Panc1 (cell line): Measurements from ENCODE around the gene KRTAP20-1. TPM values are rescaled to one million over a fixed set of nuclear protein-coding genes. Genes with fewer than 3 reads are reported as not detected.

ENCODE experiments used
- ATAC-seq: fragments of 200-7000 bp; cut with Tn5 transposase; 2 replicates; pipeline ENCODE4 v1.9.1; 2020; ENCODE audit warnings: mild to moderate bottlenecking, moderate library complexity
- BruUV-seq: library from RNA; stranded (reverse); fragments of 400-500 nt; replicated peaks from 2 replicates; lab custom pipeline; 2021; lab: Mats Ljungman, UMichigan
- CTCF ChIA-PET: fragments of 300-600 bp; sonication (Branson Sonifier 250); formaldehyde crosslinking; loops from one replicate; lab custom pipeline; 2022; ENCODE audit warnings: antibody characterized with exemption; lab: Charles Lee
- POLR2A ChIA-PET: fragments of 300-600 bp; sonication (Branson Sonifier 250); formaldehyde crosslinking; loops from one replicate; lab custom pipeline; 2022; ENCODE audit warnings: antibody characterized with exemption; lab: Charles Lee
- DNase-seq: peaks from one replicate; pipeline ENCODE4 v3.0.0-alpha.2; 2010; ENCODE audit warnings: low read depth, low spot score
- H3K27ac ChIP-seq: 2 replicates; pipeline ENCODE4 v1.5.1; 2011; ENCODE audit warnings: mild to moderate bottlenecking, low read length, inconsistent platforms
- H3K27me3 ChIP-seq: fragments of 200-500 bp; sonication (Bioruptor generic); 2 replicates; pipeline ENCODE4 v1.6.0; 2014; ENCODE audit warnings: low read length, inconsistent platforms; ENCODE audit not compliant: control insufficient read depth, insufficient read depth
- H3K36me3 ChIP-seq: fragments of 200-500 bp; sonication (Bioruptor generic); 2 replicates; pipeline ENCODE4 v1.5.1; 2014; ENCODE audit warnings: inconsistent platforms, mild to moderate bottlenecking, low read length, moderate library complexity; ENCODE audit not compliant: control insufficient read depth, insufficient read depth
- H3K4me1 ChIP-seq: 2 replicates; pipeline ENCODE4 v1.5.1; 2011; ENCODE audit warnings: inconsistent platforms, mild to moderate bottlenecking, low read length, moderate library complexity; ENCODE audit not compliant: control insufficient read depth, insufficient read depth
- H3K4me3 ChIP-seq, 2 experiments: 2 replicates each; pipeline ENCODE4 v1.5.1; 2011 to 2012; ENCODE audit warnings: low read depth in 2 of 2, low read length in 2 of 2, mild to moderate bottlenecking in 2 of 2, inconsistent platforms in 1 of 2, moderate library complexity in 1 of 2
- H3K9me3 ChIP-seq: fragments of 200-500 bp; sonication (Bioruptor generic); 2 replicates; pipeline ENCODE4 v1.5.1; 2014; ENCODE audit warnings: low read depth, mild to moderate bottlenecking, inconsistent platforms, low read length, moderate library complexity; ENCODE audit not compliant: control insufficient read depth, insufficient read depth
- POLR2AphosphoS5 ChIP-seq: IDR thresholded peaks from 2 replicates; pipeline ENCODE4 v1.6.1; 2012; ENCODE audit warnings: mild to moderate bottlenecking, low read depth, low read length, moderate library complexity
- SIN3A ChIP-seq: IDR thresholded peaks from 2 replicates; pipeline ENCODE4 v1.6.1; 2012; ENCODE audit warnings: low read depth, mild to moderate bottlenecking, low read length, moderate library complexity, borderline replicate concordance; ENCODE audit not compliant: insufficient read depth
- TCF7L2 ChIP-seq: IDR thresholded peaks from 2 replicates; pipeline ENCODE4 v1.6.1; 2011; ENCODE audit warnings: mild to moderate bottlenecking, low read depth, low read length, inconsistent platforms
- in situ Hi-C: cut with HindIII; loops from 2 replicates; pipeline ENCODE4 v1.10.0; 2016; ENCODE audit warnings: low sequenced_read_pairs, low pct_unique_long_range_greater_than_20kb
- intact Hi-C: fragments of 100-400 bp; cut with micrococcal nuclease; formaldehyde crosslinking; loops from one replicate; pipeline ENCODE4 v1.10.0; 2022; ENCODE audit not compliant: unreplicated experiment
- total RNA-seq: library from RNA; stranded (reverse); gene quantifications from one replicate; pipeline ENCODE4 v1.2.1, GENCODE V29; 2021; ENCODE audit not compliant: unreplicated experiment
- TF ChIP-seq, protein P1 (sequence below): fragments of 450-650 bp; IDR thresholded peaks from 2 replicates; pipeline ENCODE4 v1.5.1; 2017; ENCODE audit warnings: mild to moderate bottlenecking
- TF ChIP-seq, protein P2 (sequence below), 2 experiments: IDR thresholded peaks; 2 replicates each; pipeline ENCODE4 v1.6.1; 2011 to 2012; ENCODE audit warnings: low read depth in 2 of 2, control low read depth in 1 of 2, low read length in 1 of 2, mild to moderate bottlenecking in 1 of 2, moderate library complexity in 1 of 2; ENCODE audit not compliant: insufficient read depth in 1 of 2

KRTAP20-1 gene
- total RNA-seq, 1 experiment from 2014 or later: not detected

DNA sequence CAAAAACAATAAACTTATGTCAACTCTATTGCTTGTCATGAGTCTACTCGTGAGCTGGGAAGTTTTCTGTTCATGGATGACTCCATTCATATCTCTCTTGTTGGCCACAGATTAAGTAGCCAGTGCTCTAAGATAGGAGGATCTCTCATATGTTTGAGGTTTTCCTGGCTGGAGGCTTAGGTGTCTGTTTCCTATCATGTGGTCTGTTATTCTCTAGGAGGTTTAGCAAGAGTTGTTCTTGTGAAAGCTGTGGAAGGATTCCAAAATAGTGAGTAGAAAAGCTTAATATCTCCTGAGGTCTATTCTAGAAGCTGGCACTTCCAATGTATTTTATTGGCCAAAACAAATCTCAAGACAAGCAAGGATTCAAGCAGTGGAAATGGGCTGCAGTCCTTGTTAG lies 13.0 kb downstream of the KRTAP20-1 start:
- intact Hi-C loops (no loop called here), in situ Hi-C loops (no loop called here)
- TF ChIP-seq TCF7L2 (no peak), POLR2AphosphoS5 (no peak), SIN3A (no peak)
- TF ChIP-seq, protein P1, sequence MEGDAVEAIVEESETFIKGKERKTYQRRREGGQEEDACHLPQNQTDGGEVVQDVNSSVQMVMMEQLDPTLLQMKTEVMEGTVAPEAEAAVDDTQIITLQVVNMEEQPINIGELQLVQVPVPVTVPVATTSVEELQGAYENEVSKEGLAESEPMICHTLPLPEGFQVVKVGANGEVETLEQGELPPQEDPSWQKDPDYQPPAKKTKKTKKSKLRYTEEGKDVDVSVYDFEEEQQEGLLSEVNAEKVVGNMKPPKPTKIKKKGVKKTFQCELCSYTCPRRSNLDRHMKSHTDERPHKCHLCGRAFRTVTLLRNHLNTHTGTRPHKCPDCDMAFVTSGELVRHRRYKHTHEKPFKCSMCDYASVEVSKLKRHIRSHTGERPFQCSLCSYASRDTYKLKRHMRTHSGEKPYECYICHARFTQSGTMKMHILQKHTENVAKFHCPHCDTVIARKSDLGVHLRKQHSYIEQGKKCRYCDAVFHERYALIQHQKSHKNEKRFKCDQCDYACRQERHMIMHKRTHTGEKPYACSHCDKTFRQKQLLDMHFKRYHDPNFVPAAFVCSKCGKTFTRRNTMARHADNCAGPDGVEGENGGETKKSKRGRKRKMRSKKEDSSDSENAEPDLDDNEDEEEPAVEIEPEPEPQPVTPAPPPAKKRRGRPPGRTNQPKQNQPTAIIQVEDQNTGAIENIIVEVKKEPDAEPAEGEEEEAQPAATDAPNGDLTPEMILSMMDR: no peak
- TF ChIP-seq, protein P2, sequence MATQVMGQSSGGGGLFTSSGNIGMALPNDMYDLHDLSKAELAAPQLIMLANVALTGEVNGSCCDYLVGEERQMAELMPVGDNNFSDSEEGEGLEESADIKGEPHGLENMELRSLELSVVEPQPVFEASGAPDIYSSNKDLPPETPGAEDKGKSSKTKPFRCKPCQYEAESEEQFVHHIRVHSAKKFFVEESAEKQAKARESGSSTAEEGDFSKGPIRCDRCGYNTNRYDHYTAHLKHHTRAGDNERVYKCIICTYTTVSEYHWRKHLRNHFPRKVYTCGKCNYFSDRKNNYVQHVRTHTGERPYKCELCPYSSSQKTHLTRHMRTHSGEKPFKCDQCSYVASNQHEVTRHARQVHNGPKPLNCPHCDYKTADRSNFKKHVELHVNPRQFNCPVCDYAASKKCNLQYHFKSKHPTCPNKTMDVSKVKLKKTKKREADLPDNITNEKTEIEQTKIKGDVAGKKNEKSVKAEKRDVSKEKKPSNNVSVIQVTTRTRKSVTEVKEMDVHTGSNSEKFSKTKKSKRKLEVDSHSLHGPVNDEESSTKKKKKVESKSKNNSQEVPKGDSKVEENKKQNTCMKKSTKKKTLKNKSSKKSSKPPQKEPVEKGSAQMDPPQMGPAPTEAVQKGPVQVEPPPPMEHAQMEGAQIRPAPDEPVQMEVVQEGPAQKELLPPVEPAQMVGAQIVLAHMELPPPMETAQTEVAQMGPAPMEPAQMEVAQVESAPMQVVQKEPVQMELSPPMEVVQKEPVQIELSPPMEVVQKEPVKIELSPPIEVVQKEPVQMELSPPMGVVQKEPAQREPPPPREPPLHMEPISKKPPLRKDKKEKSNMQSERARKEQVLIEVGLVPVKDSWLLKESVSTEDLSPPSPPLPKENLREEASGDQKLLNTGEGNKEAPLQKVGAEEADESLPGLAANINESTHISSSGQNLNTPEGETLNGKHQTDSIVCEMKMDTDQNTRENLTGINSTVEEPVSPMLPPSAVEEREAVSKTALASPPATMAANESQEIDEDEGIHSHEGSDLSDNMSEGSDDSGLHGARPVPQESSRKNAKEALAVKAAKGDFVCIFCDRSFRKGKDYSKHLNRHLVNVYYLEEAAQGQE (IDR thresholded peaks at IDR 0.05; ENCODE audit: insufficient read depth in 1 of 2, low read depth in 2 of 2, low read length in 1 of 2): no peak
- CTCF ChIA-PET: no interaction called here
- no peaks in the 10 kb centered on the region for H3K27me3 ChIP-seq
- BruUV-seq: no TSS peak
- no peak overlapping the region for H3K27ac ChIP-seq
- no peaks in the 10 kb centered on the region for H3K36me3 ChIP-seq
- no peak overlapping the region for H3K4me3 ChIP-seq
- no peak for ATAC-seq
- no peaks in the 10 kb centered on the region for H3K4me1 ChIP-seq
- H3K9me3 ChIP-seq: no peaks in the 10 kb centered on the region
- POLR2A ChIA-PET: no interaction called here
- no peak for DNase-seq

DNA sequence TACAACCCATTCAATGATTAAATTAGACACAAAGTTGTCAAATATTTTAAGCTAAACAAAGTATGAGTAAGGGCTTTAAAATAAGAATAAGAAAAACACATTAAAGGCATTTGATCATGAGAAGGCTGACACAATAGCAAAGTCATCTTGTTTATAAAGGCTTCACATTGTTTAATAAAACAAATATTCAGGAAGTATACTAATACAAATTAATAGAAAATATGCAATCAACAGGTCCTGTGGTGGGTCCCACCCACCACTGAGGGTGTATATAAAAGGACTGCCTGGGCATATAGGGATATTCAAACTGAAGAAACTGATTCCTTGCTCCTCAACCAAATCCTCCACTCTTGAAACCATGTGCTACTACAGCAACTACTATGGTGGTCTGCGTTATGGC lies 18.7 kb downstream of the KRTAP20-1 start, which contains the start of gene KRTAP20-2:
TSS of gene KRTAP20-2 (plus strand) at position 301 of the 400 bp plus-strand sequence. CDS start at position 359, 58 bp downstream.
- Histone ChIP-seq H3K9me3 (no peaks in the 10 kb centered on the region), H3K27me3 (no peaks in the 10 kb centered on the region), H3K4me3 (no peak within 1 kb of the TSS), H3K36me3 (no peaks in the 10 kb centered on the region), H3K4me1 (no peaks in the 10 kb centered on the region), H3K27ac (no peak within 1 kb of the TSS)
- intact Hi-C loops: no loop called here
- ChIA-PET CTCF (no interaction called here), POLR2A (no interaction called here)
- TF ChIP-seq TCF7L2 (no peak), POLR2AphosphoS5 (no peak), SIN3A (no peak)
- TF ChIP-seq, protein P2 (IDR thresholded peaks at IDR 0.05; ENCODE audit: insufficient read depth in 1 of 2, low read depth in 2 of 2, low read length in 1 of 2): no peak
- TF ChIP-seq, protein P1: no peak
- DNase-seq: no peak
- in situ Hi-C loops: no loop called here
- no peak for ATAC-seq
- BruUV-seq: no TSS peak
